ENCODE data around the gene TMEM138.

The TMEM138 gene

DNA sequence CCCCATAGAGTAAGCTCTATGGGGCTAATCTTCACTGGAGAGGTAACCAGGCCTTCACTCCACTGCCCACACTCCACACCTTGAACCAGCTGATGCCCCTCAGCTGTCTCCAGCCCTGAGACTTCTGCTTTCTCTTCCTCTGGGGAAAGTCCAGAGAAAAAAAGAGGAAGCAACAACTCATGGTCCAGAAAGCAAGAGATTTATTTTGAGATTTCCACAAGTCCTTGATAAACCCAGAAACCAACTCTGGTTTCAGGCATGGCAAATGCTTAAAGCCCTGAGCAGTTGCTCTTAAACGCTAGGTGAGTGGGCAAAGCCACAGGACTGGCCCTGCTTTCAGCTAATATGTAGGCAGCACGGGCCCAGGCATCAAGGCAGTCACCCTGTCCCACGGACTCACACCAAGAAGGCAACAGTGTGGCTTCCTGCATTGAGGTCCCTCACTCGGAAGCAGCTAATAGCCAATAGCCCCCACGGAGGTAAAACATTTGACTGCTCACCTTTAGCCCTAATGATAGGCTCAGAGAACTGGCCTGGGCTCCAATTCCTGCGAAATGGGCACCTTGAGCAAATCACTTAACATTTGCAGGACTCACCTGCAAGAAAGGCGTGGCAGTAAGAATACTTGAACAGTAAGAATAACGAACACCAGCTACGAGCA lies 4.8 kb upstream of the TMEM138 start:
- TF ChIP-seq, protein P1, sequence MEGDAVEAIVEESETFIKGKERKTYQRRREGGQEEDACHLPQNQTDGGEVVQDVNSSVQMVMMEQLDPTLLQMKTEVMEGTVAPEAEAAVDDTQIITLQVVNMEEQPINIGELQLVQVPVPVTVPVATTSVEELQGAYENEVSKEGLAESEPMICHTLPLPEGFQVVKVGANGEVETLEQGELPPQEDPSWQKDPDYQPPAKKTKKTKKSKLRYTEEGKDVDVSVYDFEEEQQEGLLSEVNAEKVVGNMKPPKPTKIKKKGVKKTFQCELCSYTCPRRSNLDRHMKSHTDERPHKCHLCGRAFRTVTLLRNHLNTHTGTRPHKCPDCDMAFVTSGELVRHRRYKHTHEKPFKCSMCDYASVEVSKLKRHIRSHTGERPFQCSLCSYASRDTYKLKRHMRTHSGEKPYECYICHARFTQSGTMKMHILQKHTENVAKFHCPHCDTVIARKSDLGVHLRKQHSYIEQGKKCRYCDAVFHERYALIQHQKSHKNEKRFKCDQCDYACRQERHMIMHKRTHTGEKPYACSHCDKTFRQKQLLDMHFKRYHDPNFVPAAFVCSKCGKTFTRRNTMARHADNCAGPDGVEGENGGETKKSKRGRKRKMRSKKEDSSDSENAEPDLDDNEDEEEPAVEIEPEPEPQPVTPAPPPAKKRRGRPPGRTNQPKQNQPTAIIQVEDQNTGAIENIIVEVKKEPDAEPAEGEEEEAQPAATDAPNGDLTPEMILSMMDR (IDR thresholded peaks at IDR 0.05; ENCODE audit: insufficient read depth, missing control alignments) = no peak
- DNase-seq (ENCODE audit: insufficient read length, low spot score) (no peak), FAIRE-seq (no peak)

GRCh38 chr11:61357894-61358239 lies 4.3 kb upstream of the TMEM138 start:
- TF ChIP-seq, protein P1 (IDR thresholded peaks at IDR 0.05; ENCODE audit: insufficient read depth, missing control alignments) = no peak

GRCh38 chr11:61358566-61358965 lies 3.6 kb upstream of the TMEM138 start:
- TF ChIP-seq, protein P1 (IDR thresholded peaks at IDR 0.05; ENCODE audit: insufficient read depth, missing control alignments) = no peak
- no peak for DNase-seq (ENCODE audit: insufficient read length, low spot score)
- FAIRE-seq = no peak

More at GRCh38 chr11:61357894-61358239, 4.3 kb upstream of the TMEM138 start:
- FAIRE-seq = no peak
- no peak for DNase-seq (ENCODE audit: insufficient read length, low spot score)

DNA sequence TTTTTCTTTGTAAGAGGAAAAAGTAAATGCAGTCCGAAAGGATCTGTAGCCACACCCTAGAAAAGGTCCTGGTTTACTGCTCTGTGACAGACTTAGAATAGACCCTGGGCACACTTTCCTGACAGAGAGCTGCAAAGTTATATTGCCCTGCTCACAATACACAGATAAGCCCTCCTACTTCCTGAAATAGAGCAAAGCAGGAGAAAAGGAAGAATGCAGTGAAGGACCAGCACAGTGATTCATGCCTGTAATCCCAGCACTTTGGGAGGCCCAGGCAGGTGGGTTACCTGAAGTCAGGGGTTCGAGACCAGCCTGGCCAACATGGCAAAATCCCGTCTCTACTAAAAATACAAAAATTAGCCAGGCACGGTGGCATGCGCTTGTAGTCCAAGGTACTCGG lies 2.7 kb upstream of the TMEM138 start:
- TF ChIP-seq, protein P1 (IDR thresholded peaks at IDR 0.05; ENCODE audit: insufficient read depth, missing control alignments) = no peak
- DNase-seq (ENCODE audit: insufficient read length, low spot score) = no peak
- no peak for FAIRE-seq

DNA sequence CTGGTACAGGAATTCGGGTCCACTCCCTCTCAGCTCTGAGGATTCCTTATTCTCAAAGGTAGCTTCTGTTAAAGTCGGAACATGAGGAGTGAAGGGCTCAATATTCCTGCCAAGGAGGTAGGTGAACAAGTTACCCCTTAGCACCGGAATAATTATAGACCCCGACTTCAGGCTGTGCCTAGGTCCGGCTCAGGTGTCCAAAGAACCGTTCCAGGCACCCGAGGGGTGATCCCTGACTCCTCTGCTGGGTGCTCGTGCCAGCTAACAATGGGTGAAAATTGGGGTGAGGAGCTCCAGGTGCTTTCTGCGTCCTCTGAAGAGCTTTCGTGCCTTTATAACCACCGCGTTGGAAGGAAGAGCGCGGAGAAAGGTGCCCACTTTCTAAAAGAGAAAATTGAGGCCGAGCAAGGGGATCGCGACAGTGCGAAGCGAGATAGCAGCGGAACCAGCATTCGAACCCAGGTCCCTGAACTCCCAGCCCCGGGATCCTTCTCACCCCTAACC lies 885 bp upstream of the TMEM138 start:
- DNase-seq (ENCODE audit: insufficient read length, low spot score) = no peak
- FAIRE-seq = no peak
- TF ChIP-seq, protein P1 (IDR thresholded peaks at IDR 0.05; ENCODE audit: insufficient read depth, missing control alignments) = no peak

GRCh38 chr11:61362542-61362875 lies 335 bp downstream of the TMEM138 start:
- no peak for FAIRE-seq
- no peak for DNase-seq (ENCODE audit: insufficient read length, low spot score)
- TF ChIP-seq, protein P1 (IDR thresholded peaks at IDR 0.05; ENCODE audit: insufficient read depth, missing control alignments) = no peak

DNA sequence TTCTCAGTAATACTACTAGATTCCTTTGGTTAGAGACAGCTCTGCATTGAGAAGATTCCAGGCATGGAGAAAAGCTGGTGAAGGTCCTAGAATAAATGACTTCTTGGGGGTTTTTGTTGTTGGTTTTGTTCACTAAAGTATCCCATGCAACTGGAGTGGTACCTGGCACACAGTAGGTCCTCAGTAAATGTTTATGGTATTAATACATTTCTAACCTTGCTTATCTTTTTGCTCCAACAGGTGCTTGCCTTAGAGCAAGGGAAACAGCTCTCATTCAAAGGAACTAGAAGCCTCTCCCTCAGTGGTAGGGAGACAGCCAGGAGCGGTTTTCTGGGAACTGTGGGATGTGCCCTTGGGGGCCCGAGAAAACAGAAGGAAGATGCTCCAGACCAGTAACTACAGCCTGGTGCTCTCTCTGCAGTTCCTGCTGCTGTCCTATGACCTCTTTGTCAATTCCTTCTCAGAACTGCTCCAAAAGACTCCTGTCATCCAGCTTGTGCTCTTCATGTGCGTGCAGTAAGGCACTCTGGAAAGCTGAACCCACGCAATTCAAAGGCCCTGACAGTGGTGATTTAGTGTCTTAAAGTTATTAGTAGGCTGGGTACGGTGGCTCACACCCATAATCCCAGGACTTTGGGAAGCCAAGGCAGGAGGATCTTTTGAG lies 2.0 kb downstream of the TMEM138 start:
- FAIRE-seq (no peak), DNase-seq (ENCODE audit: insufficient read length, low spot score) (no peak)
- TF ChIP-seq, protein P1 (IDR thresholded peaks at IDR 0.05; ENCODE audit: insufficient read depth, missing control alignments) = no peak
